MG63 (cell line): ENCODE results near the gene SPACDR. TPM values are rescaled to one million over a fixed set of nuclear protein-coding genes. Genes with fewer than 3 reads are reported as not detected.
A peak's percentile ranks its signal among the peaks of the same experiment; 100 is the strongest.
"Not testable (repeated sequence)": the region's sequence is repeated elsewhere in the genome, so short reads cannot be mapped to it uniquely, and the experiment has no call there.

Experiments
- DNase-seq: peaks from one replicate; pipeline ENCODE4 v3.0.0-alpha.2; 2020
- H3K27me3 ChIP-seq: fragments of 250-450 bp; sonication (Bioruptor Pico); 2 replicates; pipeline ENCODE4 v1.5.1; 2020; ENCODE audit warnings: mild to moderate bottlenecking, moderate library complexity
- H3K36me3 ChIP-seq: fragments of 250-450 bp; sonication (Bioruptor Pico); 2 replicates; pipeline ENCODE4 v1.5.1; 2020; ENCODE audit warnings: mild to moderate bottlenecking, moderate library complexity
- H3K4me3 ChIP-seq: fragments of 250-450 bp; sonication (Bioruptor Pico); 2 replicates; pipeline ENCODE4 v1.5.1; 2020; ENCODE audit warnings: mild to moderate bottlenecking, moderate library complexity
- H3K9me3 ChIP-seq: fragments of 250-450 bp; sonication (Bioruptor Pico); 2 replicates; pipeline ENCODE4 v1.5.1; 2020; ENCODE audit warnings: mild to moderate bottlenecking, moderate library complexity
- total RNA-seq: library from RNA; depleted of rRNA; stranded (reverse); fragments of >200 nt; shearing (Covaris generic); gene quantifications from 2 replicates; pipeline ENCODE4 v1.2.3, GENCODE V29; 2014; ENCODE audit warnings: low replicate concordance

The SPACDR gene
- total RNA-seq, 1 experiment from 2014 or later: 0.56 TPM

- not testable (repeated sequence) for H3K27me3 ChIP-seq, H3K9me3 ChIP-seq, DNase-seq
Measured at GRCh38 chr7:100447363-100447762, 16.7 kb downstream of the SPACDR start.

DNA sequence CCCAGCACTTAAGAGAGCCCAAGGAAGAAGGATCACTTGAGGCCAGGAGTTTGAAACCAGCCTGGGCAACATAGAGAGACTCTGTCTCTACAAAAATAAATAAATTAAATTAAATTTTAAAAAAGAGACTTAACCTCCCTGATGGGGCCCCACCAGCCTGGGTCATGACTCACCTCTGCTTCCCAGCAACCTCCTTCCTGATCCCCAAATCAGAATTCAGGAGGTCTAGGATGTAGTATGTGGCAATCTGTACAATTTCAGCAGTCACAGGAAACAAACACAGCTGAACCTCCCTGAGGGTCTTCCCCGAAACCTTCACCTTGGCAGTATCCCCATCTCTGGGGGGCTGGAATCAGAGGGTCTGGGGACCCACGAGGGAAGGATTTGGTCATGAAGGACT lies 18.0 kb downstream of the SPACDR start:
- no peaks in the 10 kb centered on the region for H3K27me3 ChIP-seq
- no peak overlapping the region for H3K4me3 ChIP-seq
- H3K36me3 ChIP-seq: no peaks in the 10 kb centered on the region
- no peak for DNase-seq
- no peaks in the 10 kb centered on the region for H3K9me3 ChIP-seq

More at GRCh38 chr7:100447363-100447762, 16.7 kb downstream of the SPACDR start:
- H3K4me3 ChIP-seq, H3K36me3 ChIP-seq: not testable (repeated sequence)

DNA sequence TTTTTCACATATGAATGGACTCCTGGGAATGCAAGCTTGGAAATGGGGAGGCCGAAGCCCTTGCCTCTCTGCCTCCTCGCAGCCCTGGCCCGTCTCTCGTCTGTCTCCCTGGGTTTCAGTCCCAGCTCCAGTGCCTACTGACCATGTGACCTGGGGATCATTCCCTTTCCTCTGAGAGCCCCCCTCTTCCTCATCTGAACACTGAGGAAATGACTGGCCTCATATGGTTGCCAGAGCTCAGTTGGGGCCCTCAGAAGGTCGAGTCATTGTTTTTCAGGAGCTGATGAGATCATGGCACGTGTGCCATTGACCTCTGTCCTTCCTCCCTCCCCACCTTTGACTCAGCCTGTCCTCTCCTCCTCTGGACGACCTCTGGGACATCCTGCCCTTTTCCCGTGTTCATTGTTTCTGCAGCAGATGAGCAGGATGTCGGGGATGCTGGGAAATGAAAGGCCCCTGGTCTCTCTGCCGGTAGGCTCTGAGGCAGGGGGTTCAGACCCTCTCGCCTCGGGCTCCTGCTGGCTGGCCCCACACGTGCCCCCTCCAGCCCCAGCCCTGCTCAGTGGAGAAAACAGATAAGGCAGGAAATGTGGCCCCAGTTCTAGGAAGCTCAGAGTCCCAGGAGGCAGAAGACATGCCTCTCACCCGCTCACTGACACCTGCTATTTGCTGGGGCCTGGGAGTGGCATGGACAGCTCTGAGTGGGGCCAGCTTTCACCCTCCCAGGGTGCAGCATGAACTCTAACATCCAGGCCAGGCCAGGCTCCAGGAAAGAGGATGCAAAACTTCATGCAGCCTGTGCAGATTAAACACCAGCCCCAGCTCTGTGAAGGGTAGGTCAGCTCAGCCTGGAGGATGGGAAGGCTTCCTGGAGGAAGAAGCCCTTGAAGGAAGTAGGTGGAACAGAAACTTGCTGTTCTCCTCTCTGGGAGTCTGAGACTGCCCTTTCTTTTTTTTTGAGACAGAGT lies 19.5 kb downstream of the SPACDR start:
- H3K9me3 ChIP-seq: no peaks in the 10 kb centered on the region

GRCh38 chr7:100443096-100443840 lies 20.8 kb downstream of the SPACDR start:
- Histone ChIP-seq H3K27me3 (no peaks in the 10 kb centered on the region), H3K9me3 (no peaks in the 10 kb centered on the region), H3K4me3 (no peak overlapping the region), H3K36me3 (no peaks in the 10 kb centered on the region)
- no peak for DNase-seq

More for the DNA sequence above, 19.5 kb downstream of the SPACDR start:
- H3K27me3 ChIP-seq: no peaks in the 10 kb centered on the region
- H3K4me3 ChIP-seq: no peak overlapping the region
- DNase-seq: peak; percentile 86
- no peaks in the 10 kb centered on the region for H3K36me3 ChIP-seq

GRCh38 chr7:100441641-100442535 lies 22.2 kb downstream of the SPACDR start:
- DNase-seq: no peak
- Histone ChIP-seq H3K27me3 (no peaks in the 10 kb centered on the region), H3K4me3 (no peak overlapping the region), H3K36me3 (no peaks in the 10 kb centered on the region), H3K9me3 (no peaks in the 10 kb centered on the region)

DNA sequence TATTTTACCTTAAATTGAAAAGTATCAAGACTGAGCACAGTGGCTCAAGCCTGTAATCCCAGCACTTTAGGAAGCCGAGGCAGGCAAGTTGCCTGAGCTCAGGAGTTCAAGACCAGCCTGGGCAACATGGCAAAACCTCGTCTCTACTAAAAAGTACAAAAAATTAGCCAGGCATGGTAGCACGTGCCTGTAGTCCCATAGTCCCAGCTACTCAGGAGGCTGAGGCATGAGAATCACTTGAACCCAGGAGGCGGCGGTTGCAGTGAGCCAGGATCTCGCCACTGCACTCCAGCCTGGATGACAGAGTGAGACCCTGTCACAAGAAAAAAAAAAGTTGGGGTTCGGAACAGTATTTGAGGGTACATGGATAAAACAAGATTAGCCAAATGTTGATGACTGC lies 24.8 kb downstream of the SPACDR start:
- DNase-seq, H3K27me3 ChIP-seq, H3K4me3 ChIP-seq, H3K9me3 ChIP-seq: not testable (repeated sequence)
- peaks cover 16% of the 10 kb centered on the region for H3K36me3 ChIP-seq

- not testable (repeated sequence) for H3K4me3 ChIP-seq, H3K9me3 ChIP-seq, H3K27me3 ChIP-seq, DNase-seq
- H3K36me3 ChIP-seq: peaks cover 21% of the 10 kb centered on the region
Measured at GRCh38 chr7:100438731-100439130, 25.3 kb downstream of the SPACDR start.

GRCh38 chr7:100438172-100438571 lies 25.9 kb downstream of the SPACDR start:
- DNase-seq: no peak
- H3K4me3 ChIP-seq: no peak overlapping the region
- H3K36me3 ChIP-seq: peaks cover 26% of the 10 kb centered on the region
- H3K9me3 ChIP-seq: no peaks in the 10 kb centered on the region
- H3K27me3 ChIP-seq: no peaks in the 10 kb centered on the region

- peaks cover 34% of the 10 kb centered on the region for H3K36me3 ChIP-seq
- no peak for DNase-seq
- no peak overlapping the region for H3K4me3 ChIP-seq
- H3K27me3 ChIP-seq: no peaks in the 10 kb centered on the region
- no peaks in the 10 kb centered on the region for H3K9me3 ChIP-seq
Measured at GRCh38 chr7:100437150-100438100, 26.6 kb downstream of the SPACDR start.

DNA sequence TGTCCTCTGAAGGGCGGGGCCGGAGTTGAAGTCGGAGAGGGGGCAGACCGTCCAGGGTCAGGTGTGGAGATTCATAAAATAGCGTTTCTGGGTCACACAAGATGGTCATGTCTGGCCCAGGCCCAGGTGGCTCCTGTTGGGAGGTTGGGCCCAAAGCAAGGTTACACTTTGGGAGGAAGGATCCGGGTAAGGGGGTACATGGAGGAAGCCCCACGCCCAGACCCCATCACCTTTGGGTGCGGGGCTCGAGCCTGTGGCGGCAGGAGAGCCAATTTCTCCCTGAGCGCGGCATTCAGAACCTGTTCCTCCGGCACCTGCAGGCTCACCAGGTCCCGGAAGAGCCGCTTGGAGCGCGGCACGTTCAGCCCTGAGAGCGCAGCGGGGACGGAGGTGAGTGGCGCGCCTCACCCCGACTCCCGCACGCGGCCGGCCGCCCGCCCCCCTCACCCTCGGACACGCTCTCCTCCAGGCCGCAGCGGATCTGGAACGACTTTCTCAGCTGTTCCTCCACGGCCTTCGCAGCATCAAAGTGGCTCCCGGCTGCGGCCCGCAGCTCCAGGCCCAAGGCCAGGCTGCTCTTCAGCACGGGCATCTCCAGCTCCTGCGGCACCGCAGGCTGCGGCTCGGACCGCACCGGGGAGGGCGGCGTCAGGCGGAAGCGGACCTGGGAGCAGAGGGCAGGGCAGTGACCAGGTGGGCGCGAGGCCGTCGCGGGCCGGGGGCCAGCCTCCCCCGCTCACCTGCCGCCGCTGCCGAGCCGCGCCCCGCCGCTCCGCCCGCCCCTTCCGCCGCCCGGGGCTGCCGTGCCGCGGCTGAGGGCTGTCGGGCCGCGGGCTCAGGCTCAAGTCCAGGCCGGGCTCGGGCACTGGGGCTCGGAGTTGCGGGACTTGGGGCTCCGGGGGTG lies 28.4 kb downstream of the SPACDR start:
- Histone ChIP-seq H3K36me3 (peaks cover 45% of the 10 kb centered on the region), H3K27me3 (no peaks in the 10 kb centered on the region), H3K9me3 (no peaks in the 10 kb centered on the region), H3K4me3 (peak overlapping the region; percentile 71)
- DNase-seq: peak; percentile 29

- DNase-seq: no peak
- Histone ChIP-seq H3K27me3 (no peaks in the 10 kb centered on the region), H3K9me3 (no peaks in the 10 kb centered on the region), H3K4me3 (peak overlapping the region; percentile 71), H3K36me3 (peaks cover 48% of the 10 kb centered on the region)
Measured at GRCh38 chr7:100434297-100435144, 29.5 kb downstream of the SPACDR start.

- no peaks in the 10 kb centered on the region for H3K9me3 ChIP-seq
- H3K36me3 ChIP-seq: peaks cover 48% of the 10 kb centered on the region
- no peak overlapping the region for H3K4me3 ChIP-seq
- DNase-seq: no peak
- H3K27me3 ChIP-seq: no peaks in the 10 kb centered on the region
Measured at GRCh38 chr7:100433592-100434296, 30.3 kb downstream of the SPACDR start.

DNA sequence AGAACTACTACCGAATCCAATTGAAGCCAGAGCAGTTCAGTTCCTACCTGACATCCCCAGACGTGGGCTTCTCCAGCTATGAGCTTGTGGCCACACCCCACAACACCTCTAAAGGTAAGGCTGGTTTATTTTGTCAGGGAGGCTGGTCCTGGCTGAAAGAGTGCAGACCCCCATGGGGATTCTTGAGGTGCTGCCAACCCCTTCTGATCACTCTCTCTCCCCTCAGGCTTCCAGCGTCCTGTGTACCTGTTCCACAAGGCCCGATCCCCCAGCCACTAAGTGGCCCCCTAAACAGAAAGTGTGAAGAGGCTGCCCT lies 30.8 kb downstream of the SPACDR start:
- no peaks in the 10 kb centered on the region for H3K27me3 ChIP-seq
- H3K36me3 ChIP-seq: peaks cover 48% of the 10 kb centered on the region
- no peak for DNase-seq
- H3K9me3 ChIP-seq: no peaks in the 10 kb centered on the region
- H3K4me3 ChIP-seq: no peak overlapping the region
